NCI-H2081 treated with DMSO at 0.1 percent for 48 hours (cell line): Measurements from ENCODE around the gene CYB5A.
"Not testable (repeated sequence)": the region's sequence is repeated elsewhere in the genome, so short reads cannot be mapped to it uniquely, and the experiment has no call there.

Source experiments
- DNase-seq: peaks from one replicate; lab custom pipeline; 2025; lab: John Stamatoyannopoulos, UW

CYB5A gene

DNA sequence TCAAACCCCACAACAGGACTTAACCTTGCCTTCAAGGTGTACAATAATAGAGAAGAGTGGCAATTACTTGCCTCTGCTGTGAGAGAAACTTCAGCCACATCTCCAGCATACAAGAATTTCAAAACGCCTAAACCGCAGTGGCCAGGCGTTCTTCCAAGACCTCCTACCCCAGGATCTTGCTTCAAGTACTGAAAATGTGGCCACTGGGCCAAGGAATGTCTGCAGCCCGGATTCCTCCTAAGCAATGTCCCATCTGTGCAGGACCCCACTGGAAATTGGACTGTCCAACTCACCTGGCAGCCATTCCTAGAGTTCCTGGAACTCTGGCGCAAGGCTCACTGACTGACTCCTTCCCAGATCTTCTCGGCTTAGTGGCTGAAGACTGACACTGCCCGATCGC, 2.8 kb upstream of the CYB5A start:
- no peak for DNase-seq

DNA sequence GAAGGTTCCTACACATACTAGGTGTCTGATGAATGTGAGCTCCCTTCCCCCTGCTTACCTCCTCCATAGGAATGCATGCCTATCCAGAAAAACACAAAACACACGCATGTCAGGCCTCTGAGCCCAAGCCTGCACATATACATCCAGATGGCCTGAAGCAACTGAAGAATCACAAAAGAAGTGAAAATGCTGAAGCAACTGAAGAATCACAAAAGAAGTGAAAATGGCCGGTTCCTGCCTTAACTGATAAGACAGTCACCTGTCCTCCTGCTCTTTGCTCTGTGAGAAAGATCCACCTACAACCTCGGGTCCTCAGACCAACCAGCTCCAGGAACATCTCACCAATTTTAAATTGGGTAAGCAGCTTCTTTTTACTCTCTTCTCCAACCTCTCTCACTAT, 1.2 kb upstream of the CYB5A start:
- DNase-seq: not testable (repeated sequence)

DNA sequence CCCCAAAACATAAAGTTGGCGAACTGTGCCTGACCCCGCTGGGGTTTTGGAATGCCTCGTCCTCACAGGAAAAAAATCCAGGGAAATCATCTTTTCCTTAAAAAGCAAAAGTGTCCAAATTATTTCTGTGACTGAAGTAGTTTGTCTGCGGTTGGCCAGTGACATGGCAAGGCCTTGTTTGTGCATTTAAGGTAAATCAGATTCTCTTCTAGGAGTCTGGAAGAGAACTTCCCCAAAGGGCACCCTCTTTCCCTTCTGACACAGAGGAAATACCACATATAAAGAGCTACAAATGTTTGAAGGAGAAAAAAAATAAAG, 737 bp upstream of the CYB5A start:
- DNase-seq: no peak

DNA sequence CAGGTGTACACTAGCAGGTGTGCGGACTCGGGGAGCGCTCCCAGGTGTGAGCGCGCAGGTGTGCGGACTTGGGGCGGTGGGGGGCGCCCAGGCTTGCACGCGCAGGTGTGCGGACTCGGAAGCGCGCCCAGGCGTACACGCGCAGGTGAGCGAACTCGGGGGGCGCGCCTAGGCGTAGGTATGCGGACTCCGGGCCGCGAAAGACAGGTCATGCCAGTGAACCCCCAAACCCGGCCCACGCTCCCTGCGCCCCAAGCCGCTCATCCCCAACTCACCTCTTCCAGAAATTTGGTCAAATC, 342 bp downstream of the CYB5A start:
- DNase-seq: no peak

DNA sequence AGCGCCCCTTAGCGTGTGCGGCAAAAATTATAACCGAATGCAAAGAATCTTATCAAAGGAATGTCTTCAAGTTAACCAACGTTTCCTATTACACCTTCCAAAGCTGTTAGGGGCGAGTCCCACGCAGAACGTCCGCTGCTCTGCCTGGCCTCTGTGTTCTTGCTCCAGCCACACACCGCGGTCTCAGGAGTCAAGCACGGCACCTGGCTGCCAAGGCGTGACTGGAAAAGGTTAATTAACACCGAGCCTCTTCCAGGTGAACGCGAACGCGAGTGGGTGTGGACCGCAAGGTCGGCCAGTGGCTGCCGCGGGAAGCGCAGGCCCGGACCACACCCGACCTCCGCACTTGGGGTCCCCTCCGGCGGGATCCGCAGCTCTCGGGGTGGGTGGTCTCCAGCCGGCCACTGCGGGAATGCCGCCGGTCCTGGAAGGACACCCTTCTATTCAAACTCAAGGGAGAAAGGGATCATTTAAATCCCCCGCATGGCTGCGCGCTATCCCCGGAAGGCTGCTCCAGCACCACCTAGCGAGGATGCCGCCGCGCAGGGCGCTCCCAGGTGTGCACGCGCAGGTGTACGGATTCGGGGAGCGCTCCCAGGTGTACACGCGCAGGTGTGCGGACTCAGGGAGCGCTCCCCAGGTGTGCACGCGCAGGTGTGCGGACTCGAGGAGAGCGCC, 830 bp downstream of the CYB5A start:
- DNase-seq: no peak

DNA sequence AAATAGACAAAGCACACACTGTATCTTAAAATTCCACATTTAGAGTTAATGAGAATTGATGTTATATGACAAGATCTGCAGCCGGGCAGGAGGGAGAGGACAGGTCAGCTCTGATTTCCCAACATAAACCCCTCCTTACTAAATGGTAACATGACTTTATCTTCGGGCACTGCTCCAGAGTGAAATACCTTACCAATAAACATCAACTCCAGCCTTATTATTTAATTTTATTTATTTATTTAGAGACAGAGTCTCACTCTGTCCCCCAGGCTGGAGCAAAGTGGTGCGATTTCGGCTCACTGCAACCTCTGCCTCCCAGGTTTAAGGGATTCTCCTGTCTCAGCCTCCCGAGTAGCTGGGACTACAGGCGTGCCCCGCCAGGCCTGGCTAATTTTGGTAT, 1.7 kb downstream of the CYB5A start:
- no peak for DNase-seq

DNA sequence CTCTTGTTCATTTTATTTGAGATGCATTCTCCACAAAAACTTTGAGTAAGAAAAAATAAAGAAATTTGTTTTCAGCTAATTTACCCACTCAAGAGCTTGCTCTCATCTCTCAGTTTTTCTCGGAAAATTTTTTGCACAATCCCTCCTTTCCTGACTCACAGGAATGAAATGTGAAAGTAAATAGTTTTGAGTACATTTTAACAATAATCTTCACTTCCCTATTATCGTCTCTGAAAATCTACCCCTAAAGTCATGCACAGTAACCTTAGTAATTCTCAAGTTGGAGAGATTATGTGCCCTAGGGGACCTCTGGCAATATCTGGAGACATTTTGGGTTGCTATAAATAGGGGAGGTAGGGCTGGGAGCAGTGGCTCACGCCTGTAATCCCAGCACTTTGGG, 2.6 kb downstream of the CYB5A start:
- no peak for DNase-seq

DNA sequence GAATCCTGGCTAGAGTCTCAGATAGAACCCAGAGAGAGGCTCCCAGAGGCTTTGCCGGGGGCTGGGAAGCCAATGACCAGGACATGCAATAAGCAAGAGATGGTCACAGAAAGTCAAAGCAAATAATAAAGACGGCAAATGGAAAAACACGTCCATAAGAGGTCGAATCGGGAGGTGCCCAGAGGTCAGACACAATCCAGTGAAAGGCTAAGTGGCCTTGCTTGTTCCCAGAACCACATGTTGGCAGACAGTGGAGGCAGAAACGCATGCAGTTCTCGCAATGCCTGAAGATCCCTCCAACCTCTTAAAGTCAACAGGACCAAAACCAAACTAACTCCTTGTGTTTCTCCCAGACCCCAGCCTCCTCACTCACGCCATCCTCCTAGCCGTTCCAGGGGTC, 3.0 kb downstream of the CYB5A start:
- DNase-seq: no peak

DNA sequence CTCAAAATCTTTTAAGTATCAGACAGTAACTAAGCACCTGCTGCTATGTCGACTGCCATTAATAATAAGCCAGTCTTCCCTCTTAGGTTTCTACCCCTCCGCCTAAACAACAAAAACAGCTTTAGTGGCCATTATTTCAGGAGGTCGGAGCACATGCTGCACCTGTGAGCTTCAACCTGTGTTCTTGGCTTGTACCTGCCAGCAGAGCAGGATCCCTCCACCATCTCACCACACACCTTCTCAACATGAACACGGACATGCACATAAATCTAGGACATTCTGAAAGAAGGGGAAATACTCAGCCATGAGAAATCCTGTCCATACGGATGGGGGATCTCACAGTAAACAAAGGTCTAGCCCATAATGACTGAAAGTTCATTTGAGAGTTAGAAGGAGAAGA, 3.7 kb downstream of the CYB5A start:
- no peak for DNase-seq

DNA sequence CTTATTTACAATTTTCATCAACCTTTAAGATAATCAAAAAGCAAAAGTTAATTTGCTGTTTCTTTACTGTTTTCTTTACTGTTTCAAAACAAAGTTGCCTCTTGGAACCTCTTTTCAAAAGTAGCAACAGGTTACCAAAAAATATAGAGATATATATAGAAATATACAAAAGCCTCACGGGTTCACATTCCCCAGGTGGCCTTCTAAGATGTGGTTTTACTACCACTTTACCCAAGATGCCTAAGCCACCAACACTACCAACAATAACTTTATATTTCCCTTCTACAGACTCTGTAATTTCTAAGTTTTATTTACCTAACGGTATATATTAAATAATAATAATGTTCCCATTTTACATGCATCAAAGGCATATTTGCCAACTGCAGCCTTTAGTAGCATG, 4.9 kb downstream of the CYB5A start:
- no peak for DNase-seq

DNA sequence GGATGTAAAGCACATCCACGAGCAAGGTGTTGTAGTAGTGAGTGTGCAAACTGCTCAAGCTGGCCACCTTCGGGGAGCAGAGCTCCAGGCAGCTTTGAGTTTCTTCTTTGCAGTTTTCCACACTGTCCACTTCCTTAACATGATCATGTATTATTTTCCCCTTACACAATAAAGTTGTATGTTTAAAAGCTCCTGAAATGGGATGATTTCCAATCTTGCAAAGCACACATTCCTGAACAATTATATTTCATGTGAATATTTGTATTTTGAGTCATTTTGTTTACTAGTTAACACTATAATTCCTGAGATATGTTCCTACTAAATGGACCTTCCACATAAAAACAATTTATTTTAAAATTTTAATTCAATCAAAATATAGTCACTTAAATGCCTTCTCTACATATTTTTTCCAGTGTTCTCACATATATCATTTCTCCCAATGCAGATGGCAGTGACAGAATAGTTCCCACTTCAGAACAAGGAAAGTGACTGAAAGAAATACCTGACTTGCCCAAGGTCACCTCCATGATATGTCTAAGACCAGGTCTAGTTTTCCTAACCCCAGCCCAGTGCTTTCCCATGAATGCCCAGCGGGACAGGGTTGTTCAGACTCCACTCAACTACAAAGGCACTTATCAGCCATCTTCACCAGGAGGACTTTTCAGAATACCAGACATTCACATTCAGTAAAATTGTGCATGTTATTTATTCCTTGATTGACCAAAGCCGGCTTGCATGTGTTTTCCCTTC, 5.5 kb downstream of the CYB5A start:
- no peak for DNase-seq

DNA sequence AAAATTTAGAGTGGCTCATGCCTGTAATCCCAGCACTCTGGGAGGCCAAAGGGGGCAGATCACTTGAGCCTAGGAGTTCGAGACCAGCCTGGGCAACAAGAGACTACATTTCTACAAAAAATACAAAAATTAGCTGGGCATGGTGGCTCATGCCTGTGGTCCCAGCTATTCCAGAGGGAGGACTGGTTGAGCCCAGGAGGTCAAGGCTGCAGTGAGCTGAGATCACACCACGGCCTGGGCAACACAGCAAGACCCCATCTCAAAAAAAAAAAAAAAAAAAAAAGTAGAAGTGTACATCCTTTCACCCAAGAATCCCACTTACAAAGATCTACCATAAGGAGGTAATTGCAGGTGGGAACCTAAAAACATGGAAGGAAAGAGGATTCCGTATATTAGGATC, 6.2 kb downstream of the CYB5A start:
- not testable (repeated sequence) for DNase-seq

DNA sequence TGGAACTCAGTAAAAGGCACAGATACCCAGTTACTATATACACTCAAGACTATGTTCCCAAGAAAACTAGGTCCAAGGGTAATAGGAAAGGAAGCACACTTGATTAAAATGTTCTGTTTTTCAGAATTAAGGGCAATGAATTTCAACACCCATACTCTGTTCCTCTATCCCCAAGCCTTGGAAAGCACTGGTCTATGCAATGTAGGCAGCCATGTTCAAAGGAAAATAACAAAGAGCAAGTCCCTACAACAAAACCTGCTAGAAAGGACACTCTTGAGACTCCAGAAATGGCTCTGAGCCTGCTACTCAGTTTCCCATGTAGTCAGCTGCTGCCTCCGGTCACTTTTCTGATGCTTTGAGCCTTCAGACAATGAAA, 6.8 kb downstream of the CYB5A start:
- DNase-seq: no peak

DNA sequence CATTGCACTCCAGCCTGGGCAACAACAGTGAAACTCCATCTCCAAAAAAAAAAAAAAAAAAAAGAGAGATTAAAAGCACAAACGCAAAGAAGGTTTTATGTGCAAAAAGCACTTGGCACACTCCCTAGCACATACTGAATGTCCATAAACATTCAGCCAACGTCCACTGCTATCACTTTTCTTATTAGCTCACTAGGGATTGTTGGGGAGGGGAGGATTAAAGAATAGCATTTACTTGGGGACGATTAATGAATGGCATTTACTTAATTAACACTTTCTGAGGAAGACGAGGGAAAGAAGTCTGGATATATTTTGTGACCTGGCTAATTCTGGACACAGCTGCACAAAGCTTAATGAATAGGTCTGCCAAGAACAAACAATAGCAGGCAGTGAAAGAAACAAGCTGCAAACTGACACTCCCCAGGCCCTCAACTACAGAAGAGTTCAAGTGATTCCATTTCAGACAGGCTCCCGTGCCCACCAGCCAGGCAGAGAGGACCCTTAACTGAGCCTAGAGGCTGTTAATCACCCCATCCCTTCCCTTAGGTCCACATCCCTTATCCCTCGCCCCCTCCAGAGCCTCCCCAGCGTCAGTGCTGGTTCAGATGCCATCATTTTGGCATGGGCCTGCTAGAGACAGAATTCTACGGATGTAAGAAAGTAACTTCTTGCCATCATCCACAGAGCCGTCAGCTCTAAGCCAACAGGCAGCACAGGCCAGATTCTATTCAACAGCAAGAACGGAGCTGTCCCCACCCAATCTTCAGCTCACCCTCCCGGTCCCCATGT, 7.4 kb downstream of the CYB5A start:
- no peak for DNase-seq

DNA sequence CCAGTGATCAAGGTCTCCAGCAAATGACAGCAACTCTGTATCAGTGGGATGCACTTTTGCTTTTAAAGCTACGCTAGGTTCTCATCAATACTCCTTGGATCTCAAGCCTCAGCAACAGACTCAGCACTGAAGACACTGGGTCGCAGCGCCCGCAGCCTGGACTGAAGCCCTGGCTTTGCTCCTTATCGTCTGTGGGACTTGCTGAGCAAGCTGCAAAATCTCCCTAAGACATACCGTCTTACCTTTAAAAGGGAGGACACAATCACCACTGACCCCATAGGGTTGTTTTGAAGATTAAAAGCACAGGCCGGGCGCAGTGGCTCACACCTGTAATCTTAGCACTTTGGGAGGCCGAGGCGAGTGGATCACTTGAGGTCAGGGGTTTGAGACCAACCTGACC, 8.1 kb downstream of the CYB5A start:
- no peak for DNase-seq

DNA sequence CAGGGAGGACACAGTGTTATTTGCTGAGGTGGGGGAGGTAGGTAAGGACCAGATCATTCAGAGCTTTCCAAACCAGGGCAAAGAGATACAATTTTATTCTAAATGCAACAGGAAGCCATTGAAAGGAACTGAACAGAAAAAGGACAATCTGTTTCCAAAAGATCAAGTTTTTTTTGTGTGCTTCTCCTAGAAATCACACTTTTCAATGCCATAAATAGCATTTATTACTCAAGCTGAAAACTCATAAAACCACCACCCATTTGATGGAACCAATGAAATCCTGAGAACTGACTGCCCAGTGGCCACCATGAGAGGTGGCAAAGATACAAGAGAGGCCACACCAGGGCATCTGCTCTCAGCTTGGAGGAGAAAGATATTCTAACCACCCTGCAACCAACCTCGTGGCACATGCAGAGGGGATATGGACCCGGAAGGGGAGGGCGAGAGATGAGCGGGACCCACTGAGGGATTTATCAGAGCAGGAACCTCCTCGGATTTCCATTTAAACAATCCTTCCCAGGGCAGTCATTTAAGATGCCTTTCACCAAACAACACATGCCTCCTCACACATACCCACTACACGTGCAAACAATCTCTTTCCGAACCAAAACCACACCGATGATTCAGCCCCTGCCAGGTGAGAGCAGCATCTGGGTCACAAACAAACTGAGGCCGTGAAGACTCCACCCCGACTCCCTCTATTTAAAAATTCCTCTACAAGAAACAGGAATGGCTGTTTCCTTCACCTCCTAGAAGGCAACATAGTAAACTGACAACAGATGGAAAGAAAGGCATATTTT, 8.8 kb downstream of the CYB5A start:
- no peak for DNase-seq

DNA sequence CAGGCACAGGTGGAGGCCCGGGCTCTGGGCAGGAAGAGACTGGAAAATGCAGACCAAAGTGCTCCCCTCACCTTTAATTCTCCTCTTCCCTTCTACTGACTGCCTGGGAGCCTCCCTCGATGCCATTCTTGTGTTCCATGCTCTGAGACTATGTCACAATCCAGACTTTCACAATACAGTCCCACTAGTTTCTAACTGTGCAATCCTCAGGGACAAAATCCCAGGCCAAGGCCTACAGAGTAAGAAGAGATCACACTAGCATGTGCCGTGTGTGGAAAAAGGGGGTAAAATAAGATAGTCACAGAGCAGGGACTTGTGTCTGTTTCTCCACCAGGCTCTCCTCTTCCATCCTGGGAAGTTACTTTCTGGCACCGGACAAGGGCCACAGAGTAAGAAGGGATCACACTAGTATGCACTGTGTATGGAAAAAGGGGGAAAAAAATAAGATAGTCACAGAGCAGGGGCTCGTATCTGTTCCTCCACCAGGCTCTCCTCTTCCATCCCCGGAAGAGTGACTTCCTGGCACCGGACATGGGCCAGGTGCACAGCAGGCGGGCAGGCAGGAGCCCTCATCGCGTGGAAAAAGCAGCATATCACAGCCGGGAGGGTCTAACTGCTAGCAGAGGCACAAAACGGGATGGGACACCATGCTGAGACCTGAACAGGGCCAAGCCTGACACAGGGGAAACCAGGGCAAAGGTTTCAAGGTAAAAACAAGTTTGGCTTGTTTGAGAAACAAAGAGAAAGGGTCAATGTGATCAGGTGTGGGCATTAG, 9.6 kb downstream of the CYB5A start:
- no peak for DNase-seq

DNA sequence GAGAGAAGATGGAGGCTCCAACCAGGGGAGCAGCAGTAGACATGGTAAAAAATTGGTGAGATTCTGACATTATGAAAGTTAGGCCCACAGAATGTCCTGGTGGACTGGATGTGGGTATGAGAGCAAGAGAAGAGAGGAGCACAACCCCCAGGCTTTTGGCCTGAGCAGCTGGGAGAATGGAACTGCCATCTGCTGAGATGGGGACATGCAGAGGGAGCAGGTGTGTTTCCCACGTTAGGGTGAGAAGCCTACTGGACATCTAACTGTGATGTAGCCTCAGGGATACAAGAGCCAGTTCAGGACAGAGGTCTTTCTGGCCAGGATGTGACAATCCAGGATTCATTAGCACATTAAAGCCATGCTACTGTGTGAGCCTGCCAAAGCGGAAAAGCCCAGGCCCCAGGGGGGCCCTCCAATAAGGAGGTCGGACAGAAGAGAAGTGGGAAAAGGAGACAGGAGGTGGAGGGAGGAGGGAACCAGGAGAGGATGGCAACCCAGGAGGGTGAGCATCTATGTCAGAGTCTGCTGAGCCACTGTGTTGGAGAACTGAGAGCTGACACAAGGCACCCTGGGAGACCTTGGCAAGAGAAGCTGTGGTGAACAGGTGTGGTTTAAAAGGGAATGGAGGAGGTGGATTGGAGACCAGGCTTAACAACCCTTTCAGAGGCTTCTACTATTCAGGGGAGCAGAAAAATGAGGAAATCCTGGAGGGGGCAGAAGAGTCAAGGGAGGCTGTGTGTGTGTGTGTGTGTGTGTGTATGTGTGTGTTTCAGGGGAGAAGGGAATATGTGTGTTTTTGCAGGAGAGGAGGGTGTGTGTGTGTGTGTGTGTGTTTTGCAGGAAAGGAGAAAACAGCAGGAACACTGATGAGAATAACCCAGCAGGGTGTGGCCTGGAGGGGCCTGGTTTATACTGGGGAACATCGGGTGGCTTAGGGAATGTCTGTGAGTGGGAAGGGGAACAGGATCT, 10.5 kb downstream of the CYB5A start:
- peak; percentile 15 for DNase-seq

DNA sequence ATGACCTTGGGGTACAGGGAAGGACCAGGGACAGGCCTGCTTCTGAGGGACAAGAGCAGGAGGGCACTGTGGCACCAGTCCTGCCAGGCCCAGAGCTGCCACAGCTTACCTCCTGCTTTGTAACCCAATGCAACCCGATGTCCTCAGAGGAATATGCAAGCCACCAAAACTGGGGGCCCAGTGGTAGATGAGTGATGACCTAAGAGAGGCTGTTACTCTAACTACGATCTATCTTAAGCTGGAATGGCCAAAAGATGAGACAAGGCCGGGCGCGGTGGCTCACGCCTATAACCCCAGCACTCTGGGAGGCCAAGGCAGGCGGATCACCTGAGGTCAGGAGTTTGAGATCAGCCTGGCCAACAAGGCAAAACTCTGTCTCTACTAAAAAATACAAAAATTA, 12.8 kb downstream of the CYB5A start:
- no peak for DNase-seq

DNA sequence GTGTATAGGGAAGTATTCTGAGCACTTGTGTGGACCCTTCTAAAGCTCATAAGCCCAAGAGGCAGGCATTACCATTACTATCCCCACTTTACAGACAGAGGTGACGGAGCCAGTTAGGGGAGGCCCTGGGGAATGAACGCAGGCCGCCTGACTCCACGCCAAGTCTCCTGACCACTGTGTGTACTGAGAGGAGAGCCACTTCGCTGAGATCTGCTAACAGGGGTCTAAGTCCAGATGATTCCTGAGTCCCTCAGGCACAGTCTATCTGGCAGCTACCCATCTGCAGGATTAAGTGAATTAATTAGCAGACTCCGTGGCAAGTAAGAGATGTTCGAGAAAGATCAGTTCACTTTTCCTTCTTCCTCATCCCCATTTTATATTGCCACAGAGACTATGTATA, 13.7 kb downstream of the CYB5A start:
- DNase-seq: no peak

DNA sequence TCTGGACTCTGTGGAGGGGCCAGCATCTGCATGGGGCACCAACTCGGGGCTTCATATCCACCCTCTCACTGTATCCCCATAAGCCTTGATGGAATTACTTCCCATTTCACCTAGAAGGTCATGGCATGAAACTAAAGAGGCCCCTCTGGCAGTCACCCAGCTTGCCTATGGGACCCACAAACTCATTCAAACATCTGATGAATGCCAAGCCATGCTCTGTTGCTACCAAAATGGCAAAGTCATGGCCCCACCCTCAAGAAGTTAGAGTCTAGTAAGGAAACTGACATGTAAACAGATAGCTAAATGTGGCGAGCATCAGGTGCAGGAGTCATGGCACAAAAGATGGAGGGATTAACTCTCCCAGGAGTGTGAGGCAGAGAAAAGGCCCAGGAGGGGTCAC, 14.5 kb downstream of the CYB5A start:
- no peak for DNase-seq
